ENCODE data around the gene TNNI2.

DNA sequence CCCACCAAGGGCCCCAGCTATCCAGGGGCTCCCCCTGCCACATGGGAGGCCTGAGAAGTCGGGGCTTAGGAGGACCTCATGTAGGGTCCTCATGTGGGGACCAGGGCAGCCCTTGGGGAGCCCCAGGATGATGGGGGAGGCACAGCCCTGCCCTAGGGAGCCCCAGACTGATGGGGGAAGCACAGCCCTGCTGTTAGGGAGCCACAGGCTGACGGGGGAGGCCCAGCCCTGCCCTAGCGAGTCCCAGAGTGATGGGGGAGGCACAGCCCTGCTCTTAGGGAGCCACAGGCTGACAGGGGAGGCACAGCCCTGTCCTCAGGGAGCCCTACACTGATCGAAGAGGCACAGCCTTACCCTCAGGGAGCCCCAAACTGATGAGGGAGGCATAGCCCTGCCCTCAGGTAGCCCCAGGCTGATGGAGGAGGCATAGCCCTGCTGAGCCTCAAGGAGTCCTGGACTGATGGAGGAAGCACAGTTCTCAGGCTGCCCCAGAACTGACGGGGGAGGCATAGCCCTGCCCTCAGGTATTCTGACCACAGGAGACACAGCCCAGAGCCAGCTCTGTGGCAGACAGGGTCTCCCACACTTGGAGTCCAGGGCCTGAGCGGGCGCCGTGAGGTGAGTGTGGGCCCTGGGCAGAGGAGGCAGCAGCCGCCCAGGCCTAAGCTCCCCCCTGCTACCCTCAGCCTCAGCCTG, 42.1 kb downstream of the TNNI2 start:
- TF ChIP-seq, protein P1, sequence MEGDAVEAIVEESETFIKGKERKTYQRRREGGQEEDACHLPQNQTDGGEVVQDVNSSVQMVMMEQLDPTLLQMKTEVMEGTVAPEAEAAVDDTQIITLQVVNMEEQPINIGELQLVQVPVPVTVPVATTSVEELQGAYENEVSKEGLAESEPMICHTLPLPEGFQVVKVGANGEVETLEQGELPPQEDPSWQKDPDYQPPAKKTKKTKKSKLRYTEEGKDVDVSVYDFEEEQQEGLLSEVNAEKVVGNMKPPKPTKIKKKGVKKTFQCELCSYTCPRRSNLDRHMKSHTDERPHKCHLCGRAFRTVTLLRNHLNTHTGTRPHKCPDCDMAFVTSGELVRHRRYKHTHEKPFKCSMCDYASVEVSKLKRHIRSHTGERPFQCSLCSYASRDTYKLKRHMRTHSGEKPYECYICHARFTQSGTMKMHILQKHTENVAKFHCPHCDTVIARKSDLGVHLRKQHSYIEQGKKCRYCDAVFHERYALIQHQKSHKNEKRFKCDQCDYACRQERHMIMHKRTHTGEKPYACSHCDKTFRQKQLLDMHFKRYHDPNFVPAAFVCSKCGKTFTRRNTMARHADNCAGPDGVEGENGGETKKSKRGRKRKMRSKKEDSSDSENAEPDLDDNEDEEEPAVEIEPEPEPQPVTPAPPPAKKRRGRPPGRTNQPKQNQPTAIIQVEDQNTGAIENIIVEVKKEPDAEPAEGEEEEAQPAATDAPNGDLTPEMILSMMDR (IDR thresholded peaks at IDR 0.05; ENCODE audit: extremely low read depth in 1 of 2, insufficient read depth in 1 of 2, low read depth in 1 of 2, low read length in 2 of 2) = no peak
- TF ChIP-seq POLR2AphosphoS5 (IDR thresholded peaks at IDR 0.05; ENCODE audit: insufficient read depth, low read depth, low read length) (no peak), EZH2 (IDR thresholded peaks at IDR 0.05; ENCODE audit: borderline replicate concordance, low read depth, low read length, severe bottlenecking) (no peak), POLR2A (IDR thresholded peaks at IDR 0.05; ENCODE audit: low read depth, low read length) (no peak), JUN (IDR thresholded peaks at IDR 0.05; ENCODE audit: borderline replicate concordance, insufficient read depth, insufficient read length, low read depth) (no peak), FOS (IDR thresholded peaks at IDR 0.05; ENCODE audit: borderline replicate concordance, insufficient read depth, low read length) (no peak)
- TF ChIP-seq, protein P2, sequence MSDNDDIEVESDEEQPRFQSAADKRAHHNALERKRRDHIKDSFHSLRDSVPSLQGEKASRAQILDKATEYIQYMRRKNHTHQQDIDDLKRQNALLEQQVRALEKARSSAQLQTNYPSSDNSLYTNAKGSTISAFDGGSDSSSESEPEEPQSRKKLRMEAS (IDR thresholded peaks at IDR 0.05; ENCODE audit: insufficient read depth, insufficient read length) = no peak
